NOMO-1 treated with dmso at 0.1 percent for 144 hours (cell line): ENCODE measurements around the gene C22orf42.
"Not testable (repeated sequence)": the region's sequence is repeated elsewhere in the genome, so short reads cannot be mapped to it uniquely, and the experiment has no call there.

ENCODE experiments used
- DNase-seq: peaks from one replicate; lab custom pipeline; 2025; ENCODE audit not compliant: unreplicated experiment; lab: John Stamatoyannopoulos, UW

Gene C22orf42

GRCh38 chr22:32137731-32138324 is 21.3 kb downstream of the C22orf42 start:
- DNase-seq: peak; percentile 35

DNA sequence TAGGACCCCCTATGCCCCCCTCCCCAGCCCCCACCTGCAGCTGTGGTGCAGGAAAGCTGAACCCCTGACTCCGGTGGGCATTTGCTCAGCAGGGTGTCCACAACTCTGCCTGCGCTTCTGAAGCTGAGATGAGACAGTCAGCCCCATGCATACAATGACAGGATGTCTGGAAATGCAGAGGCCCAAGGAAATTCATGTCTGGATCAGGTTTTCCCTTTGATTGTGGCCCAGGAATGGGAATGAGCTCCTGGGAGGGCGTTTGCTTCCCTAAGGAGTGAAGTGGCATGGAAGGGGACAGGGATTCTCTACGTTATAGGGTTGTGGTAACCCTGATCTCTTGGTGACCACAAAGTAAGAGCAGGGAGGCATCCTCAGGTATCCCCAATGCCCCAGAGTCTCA is 22.2 kb downstream of the C22orf42 start:
- DNase-seq: not testable (repeated sequence)

DNA sequence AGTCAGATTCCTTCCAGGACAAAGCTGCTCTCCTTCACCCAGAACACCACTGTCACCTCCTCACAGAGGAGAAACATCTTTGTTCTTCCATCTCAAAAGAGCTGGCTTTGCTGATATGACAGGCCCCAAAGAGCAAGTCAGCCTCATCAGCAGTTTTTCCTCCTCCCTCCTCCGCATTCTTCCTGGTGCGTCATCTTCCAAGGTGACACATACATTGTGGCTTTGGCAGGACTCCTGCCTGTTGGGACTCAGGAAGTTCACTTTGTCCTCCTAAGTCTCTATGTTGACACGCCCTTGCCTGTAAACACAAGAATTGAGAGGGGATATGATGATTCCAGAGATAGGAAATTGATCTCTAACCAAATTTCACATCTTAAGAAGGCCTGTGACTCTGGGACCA is 23.1 kb downstream of the C22orf42 start:
- DNase-seq: not testable (repeated sequence)

DNA sequence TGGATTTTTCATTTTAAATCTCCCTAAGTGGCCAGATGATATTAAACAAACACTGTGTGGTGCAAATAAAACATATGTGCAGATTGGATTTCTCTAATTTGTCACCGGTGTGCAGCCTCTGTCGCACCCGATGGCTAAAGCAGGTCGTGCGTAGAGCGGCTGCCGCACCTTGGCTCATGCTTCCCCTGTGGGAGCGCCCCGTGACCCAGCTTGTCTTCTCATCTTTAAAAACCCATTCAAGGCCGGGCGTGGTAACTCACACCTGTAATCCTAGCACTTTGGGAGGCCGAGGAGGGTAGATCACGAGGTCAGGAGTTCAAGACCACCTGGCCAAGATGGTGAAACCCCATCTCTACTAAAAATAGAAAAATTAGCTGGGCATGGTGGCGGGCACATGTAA is 24.3 kb downstream of the C22orf42 start:
- DNase-seq: not testable (repeated sequence)

GRCh38 chr22:32132783-32133182 is 26.3 kb downstream of the C22orf42 start:
- no peak for DNase-seq

- no peak for DNase-seq
Measured at GRCh38 chr22:32132126-32132525, 27.0 kb downstream of the C22orf42 start.

GRCh38 chr22:32130464-32130863 is 28.6 kb downstream of the C22orf42 start:
- DNase-seq: no peak

DNA sequence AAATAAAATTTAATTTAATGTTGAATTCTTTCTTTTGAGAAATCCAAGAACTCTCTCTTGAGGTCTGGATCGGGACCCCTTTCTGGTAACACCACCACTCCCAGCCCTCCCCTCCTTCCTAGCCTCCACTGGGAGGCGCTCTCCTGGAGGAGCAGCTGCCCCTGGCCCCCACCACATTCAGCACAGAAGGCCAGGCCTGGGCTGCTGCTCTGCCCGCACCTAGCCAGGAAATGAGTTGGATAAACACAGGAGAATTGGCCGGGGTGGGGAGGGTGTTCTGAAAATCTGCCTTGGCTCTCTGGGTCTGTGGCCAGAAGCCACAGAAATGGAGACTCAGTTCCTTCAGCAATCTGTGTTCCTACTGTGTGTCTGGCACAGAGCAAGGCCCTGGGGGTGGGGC is 31.2 kb downstream of the C22orf42 start:
- no peak for DNase-seq

- DNase-seq: no peak
Measured at GRCh38 chr22:32123657-32124056, 35.4 kb downstream of the C22orf42 start.

GRCh38 chr22:32122899-32123298 is 36.2 kb downstream of the C22orf42 start:
- no peak for DNase-seq

DNA sequence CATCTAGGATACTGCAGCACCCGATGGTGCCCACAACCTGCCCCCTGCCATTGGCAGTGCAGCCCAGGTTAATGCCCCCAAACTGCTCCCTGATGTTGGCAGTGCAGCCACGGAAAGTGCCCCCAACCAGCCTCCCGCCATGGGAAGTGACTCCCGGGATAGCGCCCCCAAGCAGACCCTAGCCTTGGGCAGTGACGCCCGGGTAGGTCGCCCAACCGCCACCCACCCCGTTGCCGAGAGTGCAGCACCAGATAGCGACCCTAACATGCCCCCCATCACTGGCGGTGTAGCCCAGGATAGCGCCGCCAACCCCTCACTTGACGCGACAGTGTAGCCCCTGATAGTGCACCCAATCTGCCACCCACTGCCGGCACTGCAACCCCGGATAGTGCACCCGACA is 38.5 kb downstream of the C22orf42 start:
- no peak for DNase-seq

GRCh38 chr22:32119568-32120235 is 39.4 kb downstream of the C22orf42 start:
- no peak for DNase-seq

DNA sequence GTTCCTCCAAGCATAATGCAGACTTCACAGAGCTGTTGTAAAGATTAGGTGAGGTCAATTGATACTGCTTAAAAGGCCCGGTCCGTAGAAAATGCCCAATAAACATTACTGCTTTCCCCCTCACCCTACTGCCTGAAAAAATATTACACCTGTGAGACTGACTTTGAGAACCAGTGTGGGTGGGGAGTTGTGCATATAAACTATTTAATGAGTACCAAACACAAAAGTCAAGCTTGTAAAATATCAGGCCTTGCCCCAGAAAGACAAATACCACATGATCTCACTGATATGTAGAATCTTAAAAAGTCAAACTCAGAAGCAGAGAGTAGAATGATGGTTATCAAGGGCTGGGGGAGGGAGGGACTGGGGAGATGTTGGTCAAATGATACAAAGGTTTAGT is 46.7 kb downstream of the C22orf42 start:
- no peak for DNase-seq

DNA sequence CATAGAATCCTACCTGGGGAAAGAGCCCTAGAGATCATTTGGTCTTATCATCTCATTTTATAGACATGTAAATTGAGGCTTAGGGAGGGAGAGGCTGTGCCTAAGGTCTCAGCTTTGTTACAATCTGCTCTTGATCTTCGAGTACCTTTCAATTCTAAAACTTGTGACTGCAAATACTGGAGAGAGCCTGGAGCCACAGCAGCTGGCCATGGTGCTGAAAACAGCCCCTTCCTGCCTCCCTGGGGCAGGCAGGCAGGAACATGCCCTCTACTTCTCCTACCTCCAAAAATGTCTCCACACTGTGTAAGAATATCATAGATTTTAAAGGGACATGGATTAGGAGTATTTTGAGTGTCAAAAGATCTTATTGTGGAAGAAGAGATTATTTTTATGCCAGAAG is 52.2 kb downstream of the C22orf42 start:
- DNase-seq: no peak

DNA sequence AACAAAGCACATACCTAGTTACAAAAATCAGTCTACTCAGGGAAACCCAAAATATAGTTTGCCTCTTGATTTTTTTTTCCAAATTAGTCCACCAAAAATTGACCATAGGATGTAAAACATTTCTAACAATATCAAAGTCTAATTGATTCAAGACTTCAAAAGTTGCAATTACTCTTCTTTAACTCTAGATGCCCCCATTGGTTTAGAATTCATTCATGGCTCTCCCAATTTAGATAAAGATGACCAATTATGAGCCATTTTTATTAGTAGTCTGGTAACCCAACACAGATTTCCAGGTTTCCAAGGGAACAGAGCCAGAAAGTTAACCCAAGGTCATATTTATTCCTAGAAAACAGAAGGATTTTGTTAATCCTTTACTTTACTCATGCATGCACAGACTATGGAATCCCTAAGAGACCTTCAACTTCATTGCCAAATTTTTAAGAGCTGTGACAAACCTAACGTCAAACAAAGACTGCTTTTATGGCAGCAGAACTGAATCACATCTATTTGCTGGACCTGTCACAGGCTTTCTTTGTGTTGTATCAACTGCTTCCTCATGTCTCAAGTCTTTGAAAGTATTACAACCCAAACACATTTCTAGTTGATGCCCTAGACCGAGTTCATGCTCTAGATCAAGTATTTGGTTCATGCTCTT is 55.3 kb downstream of the C22orf42 start:
- DNase-seq: no peak

- DNase-seq: no peak
Measured at GRCh38 chr22:32100711-32101110, 58.4 kb downstream of the C22orf42 start.
